HG03565 (cell line): ENCODE data around the gene RASAL2.
"Not testable (repeated sequence)": the region's sequence is repeated elsewhere in the genome, so short reads cannot be mapped to it uniquely, and the experiment has no call there.

ENCODE experiments used
- ATAC-seq: cut with Tn5 transposase; IDR thresholded peaks from one replicate; pipeline ENCODE4 v1.9.1; 2021; ENCODE audit warnings: mild to moderate bottlenecking, moderate library complexity; ENCODE audit not compliant: unreplicated experiment

Gene RASAL2

GRCh38 chr1:178500091-178500770, 406.3 kb downstream of the RASAL2 start:
- ATAC-seq: no peak

- ATAC-seq: no peak
Measured at GRCh38 chr1:178500936-178501554, 407.1 kb downstream of the RASAL2 start.

- ATAC-seq: peak; percentile 80
Measured at GRCh38 chr1:178501705-178502329, 407.9 kb downstream of the RASAL2 start.

GRCh38 chr1:178502330-178502714, 408.4 kb downstream of the RASAL2 start:
- no peak for ATAC-seq

- ATAC-seq: no peak
Measured at GRCh38 chr1:178502856-178503255, 409.0 kb downstream of the RASAL2 start.

- not testable (repeated sequence) for ATAC-seq
Measured at GRCh38 chr1:178503316-178503715, 409.4 kb downstream of the RASAL2 start.

- no peak for ATAC-seq
Measured at GRCh38 chr1:178503849-178504248, 409.9 kb downstream of the RASAL2 start.

- no peak for ATAC-seq
Measured at GRCh38 chr1:178504286-178504685, 410.4 kb downstream of the RASAL2 start.

- ATAC-seq: no peak
Measured at GRCh38 chr1:178506177-178506576, 412.3 kb downstream of the RASAL2 start.

- no peak for ATAC-seq
Measured at GRCh38 chr1:178506669-178507068, 412.8 kb downstream of the RASAL2 start.

- no peak for ATAC-seq
Measured at GRCh38 chr1:178509414-178510007, 415.6 kb downstream of the RASAL2 start.

- ATAC-seq: no peak
Measured at GRCh38 chr1:178510155-178510554, 416.3 kb downstream of the RASAL2 start.

GRCh38 chr1:178512566-178513277, 418.8 kb downstream of the RASAL2 start, which contains the start of gene TEX35:
Gene TEX35 (plus strand): TSS chr1:178513109. CDS start chr1:178513189, 80 bp downstream.
- ATAC-seq: no peak

GRCh38 chr1:178513278-178513983, 419.5 kb downstream of the RASAL2 start:
- no peak for ATAC-seq

- ATAC-seq: no peak
Measured at GRCh38 chr1:178516110-178516509, 422.2 kb downstream of the RASAL2 start.

GRCh38 chr1:178518894-178519293, 425.0 kb downstream of the RASAL2 start:
- ATAC-seq: no peak

GRCh38 chr1:178520803-178521202, 426.9 kb downstream of the RASAL2 start:
- ATAC-seq: no peak

GRCh38 chr1:178521241-178521640, 427.3 kb downstream of the RASAL2 start:
- no peak for ATAC-seq

- ATAC-seq: no peak
Measured at GRCh38 chr1:178527117-178527516, 433.2 kb downstream of the RASAL2 start.

- ATAC-seq: no peak
Measured at GRCh38 chr1:178528228-178528952, 434.5 kb downstream of the RASAL2 start.
